Neural cell (in vitro differentiated cells): ENCODE data around the gene MRPL36. TPM values are rescaled to one million over a fixed set of nuclear protein-coding genes. Genes with fewer than 3 reads are reported as not detected.

Experiments used
- H2AFZ ChIP-seq: fragments of 200-600, 300-800 bp; sonication (generic), shearing (Covaris generic); 2 replicates; pipeline ENCODE4 v1.6.0; 2014; ENCODE audit warnings: low read depth, mild to moderate bottlenecking, antibody characterized with exemption, low read length, moderate library complexity
- H3F3A ChIP-seq: fragments of 200-600 bp; shearing (Covaris generic); 2 replicates; pipeline ENCODE4 v1.6.1; 2016; ENCODE audit warnings: mild to moderate bottlenecking, moderate library complexity, mixed read lengths, antibody characterized with exemption, low read length; ENCODE audit not compliant: insufficient read depth, poor library complexity, severe bottlenecking
- H3K27ac ChIP-seq: fragments of 200-600, 300-800 bp; sonication (generic), shearing (Covaris generic); 2 replicates; pipeline ENCODE4 v1.5.1; 2014; ENCODE audit warnings: mild to moderate bottlenecking, low read length, moderate library complexity
- H3K27me3 ChIP-seq: fragments of 300-800, 200-600 bp; sonication (generic), shearing (Covaris generic); 2 replicates; pipeline ENCODE4 v1.6.0; 2014; ENCODE audit warnings: mild to moderate bottlenecking, low read depth, low read length, moderate library complexity; ENCODE audit not compliant: insufficient read depth
- H3K36me3 ChIP-seq: fragments of 300-800, 200-600 bp; sonication (generic), shearing (Covaris generic); 2 replicates; pipeline ENCODE4 v1.5.1; 2014; ENCODE audit warnings: mild to moderate bottlenecking, antibody characterized with exemption, low read length, moderate library complexity; ENCODE audit not compliant: insufficient read depth
- H3K4me2 ChIP-seq: fragments of 300-800, 200-600 bp; sonication (generic), shearing (Covaris generic); 2 replicates; pipeline ENCODE4 v1.6.0; 2014; ENCODE audit warnings: mild to moderate bottlenecking, low read length
- H3K4me3 ChIP-seq: fragments of 300-800, 200-600 bp; sonication (generic), shearing (Covaris generic); 2 replicates; pipeline ENCODE4 v1.5.1; 2014; ENCODE audit warnings: mild to moderate bottlenecking, low read length, moderate library complexity
- H3K79me2 ChIP-seq: fragments of 200-600 bp; shearing (Covaris generic); replicated peaks from 2 replicates; pipeline ENCODE4 v1.6.0; 2014; ENCODE audit warnings: mild to moderate bottlenecking, low read length, moderate library complexity; ENCODE audit not compliant: insufficient read depth
- H3K9ac ChIP-seq: fragments of 300-800, 200-600 bp; sonication (generic), shearing (Covaris generic); 2 replicates; pipeline ENCODE4 v1.6.1; 2016; ENCODE audit warnings: mild to moderate bottlenecking, low read length, mixed read lengths
- H3K9me2 ChIP-seq: fragments of 200-600 bp; shearing (Covaris generic); 2 replicates; pipeline ENCODE4 v1.6.1; 2016; ENCODE audit warnings: mild to moderate bottlenecking, low read length, mixed read lengths; ENCODE audit not compliant: insufficient read depth
- H3K9me3 ChIP-seq: fragments of 200-600, 300-800 bp; sonication (generic), shearing (Covaris generic); 2 replicates; pipeline ENCODE4 v1.6.1; 2016; ENCODE audit warnings: mild to moderate bottlenecking, mixed run types, low read length, moderate library complexity, mixed read lengths
- H4K20me1 ChIP-seq: fragments of 200-600 bp; shearing (Covaris generic); 2 replicates; pipeline ENCODE4 v1.6.1; 2016; ENCODE audit warnings: mild to moderate bottlenecking, mixed run types; ENCODE audit not compliant: insufficient read depth
- EZH2 ChIP-seq: fragments of 200-600, 300-800 bp; shearing (Covaris generic), sonication (generic); IDR thresholded peaks from 2 replicates; pipeline ENCODE4 v1.6.1; 2014; ENCODE audit warnings: antibody characterized with exemption, low read length, borderline replicate concordance, mild to moderate bottlenecking; ENCODE audit not compliant: insufficient read depth, poor library complexity, severe bottlenecking
- MXI1 ChIP-seq: fragments of 450-650 bp; conservative IDR thresholded peaks from 2 replicates; pipeline ENCODE4 v1.6.1; 2014; ENCODE audit warnings: antibody characterized with exemption, mild to moderate bottlenecking; ENCODE audit not compliant: poor library complexity, severe bottlenecking
- POLR2AphosphoS5 ChIP-seq: IDR thresholded peaks from 2 replicates; pipeline ENCODE4 v1.6.1; 2012
- RAD21 ChIP-seq: fragments of 450-650 bp; conservative IDR thresholded peaks from 2 replicates; pipeline ENCODE4 v1.6.1; 2014; ENCODE audit warnings: antibody characterized with exemption, mild to moderate bottlenecking, moderate library complexity
- SMC3 ChIP-seq: fragments of 450-650 bp; conservative IDR thresholded peaks from 2 replicates; pipeline ENCODE4 v1.6.1; 2014; ENCODE audit warnings: antibody characterized with exemption, mild to moderate bottlenecking, moderate library complexity; ENCODE audit not compliant: poor library complexity
- TAF1 ChIP-seq: IDR thresholded peaks from 2 replicates; pipeline ENCODE4 v1.6.1; 2012; ENCODE audit warnings: low read depth
- polyA plus RNA-seq: library from polyadenylated mRNA; depleted of rRNA; stranded (reverse); fragments of >200 nt; gene quantifications from 2 replicates; pipeline ENCODE4 v1.2.3, GENCODE V29; 2014
- TF ChIP-seq, protein P1 (sequence below): fragments of 450-650 bp; IDR thresholded peaks from 2 replicates; pipeline ENCODE4 v1.5.1; 2014; ENCODE audit warnings: antibody characterized with exemption, mild to moderate bottlenecking, moderate library complexity; ENCODE audit not compliant: poor library complexity, severe bottlenecking
- TF ChIP-seq, protein P2 (sequence below): IDR thresholded peaks from 2 replicates; pipeline ENCODE4 v1.6.1; 2012; ENCODE audit warnings: borderline replicate concordance

The MRPL36 gene
- polyA plus RNA-seq, 1 donor from 2014 or later = 51.9 TPM

DNA sequence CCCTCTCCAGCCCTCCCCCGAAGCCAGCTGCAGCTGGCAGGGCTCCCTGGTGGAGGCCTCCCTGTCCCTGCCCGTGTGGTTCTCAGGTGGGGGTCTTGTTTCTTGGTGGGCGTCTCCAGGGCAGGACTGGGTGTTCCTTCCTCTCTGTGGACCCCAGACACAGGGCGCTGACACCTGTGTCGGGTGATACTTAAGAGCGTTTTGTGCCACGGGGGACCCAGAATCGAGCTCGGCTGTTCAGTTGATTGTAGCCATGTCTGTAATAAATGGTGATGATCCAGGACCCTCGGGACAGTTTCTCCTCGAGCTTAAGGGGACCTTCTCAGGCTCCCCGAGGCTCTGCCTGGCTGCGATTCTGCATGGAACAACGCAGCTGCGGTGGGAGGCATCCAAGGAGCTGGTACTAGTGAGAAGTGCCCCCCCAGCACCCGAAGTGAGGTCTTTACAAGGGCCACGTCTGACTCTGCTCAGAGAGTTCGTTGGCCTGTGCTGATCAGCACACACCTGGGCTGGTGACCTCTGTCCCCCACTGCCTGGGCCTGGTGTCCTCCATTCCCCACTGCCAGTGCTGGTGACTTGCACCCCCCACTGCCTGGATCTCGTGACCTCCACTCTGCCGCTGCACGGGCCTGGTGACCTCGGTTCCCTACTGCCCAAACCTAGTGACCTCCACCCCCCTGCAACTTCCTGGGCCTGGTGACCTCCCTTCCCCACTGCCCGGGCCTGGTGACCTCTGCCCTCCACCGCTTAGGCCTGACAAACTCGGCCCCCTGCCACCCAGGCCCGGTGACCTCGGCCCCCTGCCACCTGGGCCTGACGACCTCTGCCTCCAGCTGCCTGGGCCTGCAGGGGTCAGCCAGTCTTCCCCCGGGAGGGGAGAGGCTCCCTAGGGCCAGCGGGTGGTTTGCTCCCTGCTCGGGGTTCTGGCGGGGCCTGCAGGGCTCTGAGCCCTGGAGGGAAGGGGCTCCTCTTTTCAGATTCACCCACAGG, 37.5 kb upstream of the MRPL36 start:
- H3K9ac ChIP-seq = no peak overlapping the region
- H3K79me2 ChIP-seq = no peaks in the 10 kb centered on the region
- no peaks in the 10 kb centered on the region for H3F3A ChIP-seq
- H4K20me1 ChIP-seq = no peaks in the 10 kb centered on the region
- no peaks in the 10 kb centered on the region for H3K9me2 ChIP-seq
- H3K27ac ChIP-seq = no peak overlapping the region
- H3K4me3 ChIP-seq = no peak overlapping the region
- H3K36me3 ChIP-seq = no peaks in the 10 kb centered on the region
- H3K9me3 ChIP-seq = no peaks in the 10 kb centered on the region
- H3K27me3 ChIP-seq = no peaks in the 10 kb centered on the region
- TF ChIP-seq, protein P1, sequence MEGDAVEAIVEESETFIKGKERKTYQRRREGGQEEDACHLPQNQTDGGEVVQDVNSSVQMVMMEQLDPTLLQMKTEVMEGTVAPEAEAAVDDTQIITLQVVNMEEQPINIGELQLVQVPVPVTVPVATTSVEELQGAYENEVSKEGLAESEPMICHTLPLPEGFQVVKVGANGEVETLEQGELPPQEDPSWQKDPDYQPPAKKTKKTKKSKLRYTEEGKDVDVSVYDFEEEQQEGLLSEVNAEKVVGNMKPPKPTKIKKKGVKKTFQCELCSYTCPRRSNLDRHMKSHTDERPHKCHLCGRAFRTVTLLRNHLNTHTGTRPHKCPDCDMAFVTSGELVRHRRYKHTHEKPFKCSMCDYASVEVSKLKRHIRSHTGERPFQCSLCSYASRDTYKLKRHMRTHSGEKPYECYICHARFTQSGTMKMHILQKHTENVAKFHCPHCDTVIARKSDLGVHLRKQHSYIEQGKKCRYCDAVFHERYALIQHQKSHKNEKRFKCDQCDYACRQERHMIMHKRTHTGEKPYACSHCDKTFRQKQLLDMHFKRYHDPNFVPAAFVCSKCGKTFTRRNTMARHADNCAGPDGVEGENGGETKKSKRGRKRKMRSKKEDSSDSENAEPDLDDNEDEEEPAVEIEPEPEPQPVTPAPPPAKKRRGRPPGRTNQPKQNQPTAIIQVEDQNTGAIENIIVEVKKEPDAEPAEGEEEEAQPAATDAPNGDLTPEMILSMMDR = no peak
- TF ChIP-seq POLR2AphosphoS5 = no peak
- no peak for TF ChIP-seq SMC3
- TF ChIP-seq EZH2 = no peak
- no peak for TF ChIP-seq TAF1
- no peak for TF ChIP-seq MXI1
- no peak overlapping the region for H3K4me2 ChIP-seq
- no peak overlapping the region for H2AFZ ChIP-seq

DNA sequence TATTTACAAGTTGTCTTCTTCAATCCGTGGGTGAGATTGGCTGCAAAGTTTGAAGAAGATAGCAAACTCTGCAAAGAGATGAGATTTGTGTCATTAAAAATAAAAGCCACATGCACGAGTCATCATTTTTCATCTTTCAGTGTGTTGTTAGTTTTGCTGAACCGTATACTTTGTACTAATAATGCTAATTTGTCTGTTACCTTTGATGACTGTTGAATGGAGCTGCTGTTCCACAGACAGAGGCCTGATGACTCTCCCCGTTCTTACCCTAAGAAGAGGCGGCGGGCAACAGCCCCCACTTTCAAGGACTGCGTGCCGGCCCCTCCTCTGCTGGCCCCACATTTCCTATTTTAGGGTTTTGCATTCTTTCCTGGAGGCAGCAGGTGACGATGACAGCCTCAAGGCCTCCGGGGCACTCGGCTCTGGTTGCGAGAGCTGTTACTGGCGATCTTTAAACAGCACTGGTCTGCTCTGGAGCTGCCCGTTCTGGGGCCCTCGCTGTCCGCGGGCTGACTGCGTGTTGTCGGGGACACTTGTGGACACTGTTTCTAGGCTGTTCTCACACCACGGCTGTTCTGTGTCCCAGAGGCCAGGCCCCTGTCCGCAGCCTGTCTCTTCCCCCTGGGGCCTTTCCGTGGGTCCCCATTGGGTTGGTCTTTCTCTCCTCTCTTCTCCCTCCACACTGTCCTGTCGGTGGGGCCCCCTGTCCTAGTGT, 36.7 kb upstream of the MRPL36 start:
- Histone ChIP-seq H3F3A (no peaks in the 10 kb centered on the region), H4K20me1 (no peaks in the 10 kb centered on the region), H3K79me2 (no peaks in the 10 kb centered on the region), H3K9ac (no peak overlapping the region), H3K27me3 (no peaks in the 10 kb centered on the region), H3K4me2 (no peak overlapping the region), H3K36me3 (no peaks in the 10 kb centered on the region), H3K9me3 (no peaks in the 10 kb centered on the region), H3K4me3 (no peak overlapping the region), H2AFZ (no peak overlapping the region), H3K27ac (no peak overlapping the region), H3K9me2 (no peaks in the 10 kb centered on the region)
- TF ChIP-seq SMC3 (no peak), EZH2 (no peak), RAD21 (no peak), TAF1 (no peak)
- TF ChIP-seq, protein P2, sequence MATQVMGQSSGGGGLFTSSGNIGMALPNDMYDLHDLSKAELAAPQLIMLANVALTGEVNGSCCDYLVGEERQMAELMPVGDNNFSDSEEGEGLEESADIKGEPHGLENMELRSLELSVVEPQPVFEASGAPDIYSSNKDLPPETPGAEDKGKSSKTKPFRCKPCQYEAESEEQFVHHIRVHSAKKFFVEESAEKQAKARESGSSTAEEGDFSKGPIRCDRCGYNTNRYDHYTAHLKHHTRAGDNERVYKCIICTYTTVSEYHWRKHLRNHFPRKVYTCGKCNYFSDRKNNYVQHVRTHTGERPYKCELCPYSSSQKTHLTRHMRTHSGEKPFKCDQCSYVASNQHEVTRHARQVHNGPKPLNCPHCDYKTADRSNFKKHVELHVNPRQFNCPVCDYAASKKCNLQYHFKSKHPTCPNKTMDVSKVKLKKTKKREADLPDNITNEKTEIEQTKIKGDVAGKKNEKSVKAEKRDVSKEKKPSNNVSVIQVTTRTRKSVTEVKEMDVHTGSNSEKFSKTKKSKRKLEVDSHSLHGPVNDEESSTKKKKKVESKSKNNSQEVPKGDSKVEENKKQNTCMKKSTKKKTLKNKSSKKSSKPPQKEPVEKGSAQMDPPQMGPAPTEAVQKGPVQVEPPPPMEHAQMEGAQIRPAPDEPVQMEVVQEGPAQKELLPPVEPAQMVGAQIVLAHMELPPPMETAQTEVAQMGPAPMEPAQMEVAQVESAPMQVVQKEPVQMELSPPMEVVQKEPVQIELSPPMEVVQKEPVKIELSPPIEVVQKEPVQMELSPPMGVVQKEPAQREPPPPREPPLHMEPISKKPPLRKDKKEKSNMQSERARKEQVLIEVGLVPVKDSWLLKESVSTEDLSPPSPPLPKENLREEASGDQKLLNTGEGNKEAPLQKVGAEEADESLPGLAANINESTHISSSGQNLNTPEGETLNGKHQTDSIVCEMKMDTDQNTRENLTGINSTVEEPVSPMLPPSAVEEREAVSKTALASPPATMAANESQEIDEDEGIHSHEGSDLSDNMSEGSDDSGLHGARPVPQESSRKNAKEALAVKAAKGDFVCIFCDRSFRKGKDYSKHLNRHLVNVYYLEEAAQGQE = no peak
